HepG2 (cell line): Measurements from ENCODE around the gene ZBTB32. TPM values are rescaled to one million over a fixed set of nuclear protein-coding genes. Genes with fewer than 3 reads are reported as not detected.

Source experiments
- ATF4 ChIP-seq, 2 experiments: fragments of 450-650 bp in 1 of 2; sonication (generic) in 1 of 2; formaldehyde crosslinking; IDR thresholded peaks; 2 replicates each; pipeline versions ENCODE4 v1.5.0 to v1.8.0; 2020 to 2022; ENCODE audit warnings: mild to moderate bottlenecking in 1 of 2, missing genetic modification reagents in 1 of 2
- CEBPG ChIP-seq: IDR thresholded peaks from 2 replicates; pipeline ENCODE4 v1.6.1; 2016
- FOSL2 ChIP-seq: sonication (generic); formaldehyde crosslinking; IDR thresholded peaks from 2 replicates; pipeline ENCODE4 v1.4.0; 2020; ENCODE audit warnings: missing genetic modification reagents
- HMG20A ChIP-seq: IDR thresholded peaks from 2 replicates; pipeline ENCODE4 v1.6.1; 2016; ENCODE audit warnings: borderline replicate concordance
- MED8 ChIP-seq: sonication (generic); formaldehyde crosslinking; IDR thresholded peaks from 2 replicates; pipeline ENCODE4 v1.8.1; 2023; ENCODE audit warnings: mild to moderate bottlenecking, missing genetic modification reagents; ENCODE audit not compliant: insufficient replicate concordance
- MXD4 ChIP-seq: IDR thresholded peaks from 2 replicates; pipeline ENCODE4 v1.6.1; 2016; ENCODE audit warnings: mild to moderate bottlenecking, missing biosample characterization, missing genetic modification reagents
- REPIN1 ChIP-seq: sonication (generic); formaldehyde crosslinking; IDR thresholded peaks from 2 replicates; pipeline ENCODE4 v1.8.0; 2022; ENCODE audit warnings: missing genetic modification reagents, low read depth, mild to moderate bottlenecking, borderline replicate concordance
- SKI ChIP-seq: fragments of 450-650 bp; IDR thresholded peaks from one replicate; pipeline ENCODE4 v1.6.1; 2018; ENCODE audit warnings: mild to moderate bottlenecking; ENCODE audit not compliant: partially characterized antibody
- YY1 ChIP-seq: IDR thresholded peaks from 2 replicates; pipeline ENCODE4 v1.6.1; 2011; ENCODE audit warnings: low read length, low read depth, moderate library complexity, mild to moderate bottlenecking; ENCODE audit not compliant: insufficient read depth, insufficient replicate concordance
- ZKSCAN5 ChIP-seq: sonication (generic); formaldehyde crosslinking; IDR thresholded peaks from 2 replicates; pipeline ENCODE4 v1.5.1; 2020; ENCODE audit warnings: mild to moderate bottlenecking, missing genetic modification reagents
- ZNF468 ChIP-seq: sonication (generic); formaldehyde crosslinking; IDR thresholded peaks from 2 replicates; pipeline ENCODE4 v1.8.0; 2022; ENCODE audit warnings: mild to moderate bottlenecking, moderate library complexity, missing genetic modification reagents
- ZNF496 ChIP-seq: sonication (generic); formaldehyde crosslinking; IDR thresholded peaks from 2 replicates; pipeline ENCODE4 v1.8.1; 2023; ENCODE audit warnings: mild to moderate bottlenecking, moderate library complexity, missing genetic modification reagents; ENCODE audit not compliant: insufficient replicate concordance
- ZNF550 ChIP-seq: sonication (generic); formaldehyde crosslinking; IDR thresholded peaks from 2 replicates; pipeline ENCODE4 v1.4.0; 2020; ENCODE audit warnings: mild to moderate bottlenecking, missing genetic modification reagents, borderline replicate concordance
- ZNF770 ChIP-seq: sonication (generic); formaldehyde crosslinking; IDR thresholded peaks from 2 replicates; pipeline ENCODE4 v1.5.0; 2020; ENCODE audit warnings: mild to moderate bottlenecking, missing genetic modification reagents
- ZNF790 ChIP-seq: sonication (generic); formaldehyde crosslinking; IDR thresholded peaks from 2 replicates; pipeline ENCODE4 v1.8.0; 2022; ENCODE audit warnings: missing genetic modification reagents, mild to moderate bottlenecking, borderline replicate concordance
- polyA plus RNA-seq, 8 experiments: library from polyadenylated mRNA; depleted of rRNA in 3 of 8; stranded (reverse) in 7 of 8; unstranded in 1 of 8; fragments of >200 nt; fragmentation: Illumina TruSeq in 4 of 8; extraction: Trizol in 4 of 8; gene quantifications; 2 replicates each; pipeline versions ENCODE4 v1.2.1 to v1.2.3, GENCODE V29; 2011 to 2016; ENCODE audit warnings: low read depth in 4 of 8, missing spikeins in 1 of 8, mixed read lengths in 1 of 8; ENCODE audit not compliant: insufficient read depth in 1 of 8
- total RNA-seq, 5 experiments: library from RNA; depleted of rRNA; stranded (reverse); fragments of >200 nt; fragmentation: Illumina TruSeq; extraction: Trizol; gene quantifications; 2 replicates each; pipeline ENCODE4 v1.2.3, GENCODE V29; 2016; ENCODE audit warnings: low read depth in 1 of 5
- TF ChIP-seq, protein P1 (sequence below): sonication (generic); formaldehyde crosslinking; IDR thresholded peaks from 2 replicates; pipeline ENCODE4 v1.5.0; 2020; ENCODE audit warnings: missing genetic modification reagents
- TF ChIP-seq, protein P2 (sequence below): sonication (generic); formaldehyde crosslinking; IDR thresholded peaks from 2 replicates; pipeline ENCODE4 v1.4.0; 2020; ENCODE audit warnings: missing genetic modification reagents
- TF ChIP-seq, protein P3 (sequence below): sonication (generic); formaldehyde crosslinking; IDR thresholded peaks from 2 replicates; pipeline ENCODE4 v1.4.0; 2020; ENCODE audit warnings: missing genetic modification reagents

ZBTB32 gene
- total and polyA plus RNA-seq, 2 of the 13 experiments (the other 11 are each of a cell fraction or from before 2014, with no cell fraction given), result not detected

- no peak for TF ChIP-seq REPIN1 (CRISPR knock-in tag)
- TF ChIP-seq ZNF550, result no peak
- TF ChIP-seq, protein P1, sequence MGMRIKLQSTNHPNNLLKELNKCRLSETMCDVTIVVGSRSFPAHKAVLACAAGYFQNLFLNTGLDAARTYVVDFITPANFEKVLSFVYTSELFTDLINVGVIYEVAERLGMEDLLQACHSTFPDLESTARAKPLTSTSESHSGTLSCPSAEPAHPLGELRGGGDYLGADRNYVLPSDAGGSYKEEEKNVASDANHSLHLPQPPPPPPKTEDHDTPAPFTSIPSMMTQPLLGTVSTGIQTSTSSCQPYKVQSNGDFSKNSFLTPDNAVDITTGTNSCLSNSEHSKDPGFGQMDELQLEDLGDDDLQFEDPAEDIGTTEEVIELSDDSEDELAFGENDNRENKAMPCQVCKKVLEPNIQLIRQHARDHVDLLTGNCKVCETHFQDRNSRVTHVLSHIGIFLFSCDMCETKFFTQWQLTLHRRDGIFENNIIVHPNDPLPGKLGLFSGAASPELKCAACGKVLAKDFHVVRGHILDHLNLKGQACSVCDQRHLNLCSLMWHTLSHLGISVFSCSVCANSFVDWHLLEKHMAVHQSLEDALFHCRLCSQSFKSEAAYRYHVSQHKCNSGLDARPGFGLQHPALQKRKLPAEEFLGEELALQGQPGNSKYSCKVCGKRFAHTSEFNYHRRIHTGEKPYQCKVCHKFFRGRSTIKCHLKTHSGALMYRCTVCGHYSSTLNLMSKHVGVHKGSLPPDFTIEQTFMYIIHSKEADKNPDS (CRISPR knock-in tag), result no peak
- no peak for TF ChIP-seq ZNF790 (CRISPR knock-in tag)
- no peak for TF ChIP-seq ZNF496 (CRISPR knock-in tag)
- peak; percentile 58 for TF ChIP-seq CEBPG (CRISPR knock-in tag)
- peak; percentile 29; the same call in 1 of the 2 replicates for TF ChIP-seq FOSL2 (CRISPR knock-in tag)
- TF ChIP-seq, protein P2, sequence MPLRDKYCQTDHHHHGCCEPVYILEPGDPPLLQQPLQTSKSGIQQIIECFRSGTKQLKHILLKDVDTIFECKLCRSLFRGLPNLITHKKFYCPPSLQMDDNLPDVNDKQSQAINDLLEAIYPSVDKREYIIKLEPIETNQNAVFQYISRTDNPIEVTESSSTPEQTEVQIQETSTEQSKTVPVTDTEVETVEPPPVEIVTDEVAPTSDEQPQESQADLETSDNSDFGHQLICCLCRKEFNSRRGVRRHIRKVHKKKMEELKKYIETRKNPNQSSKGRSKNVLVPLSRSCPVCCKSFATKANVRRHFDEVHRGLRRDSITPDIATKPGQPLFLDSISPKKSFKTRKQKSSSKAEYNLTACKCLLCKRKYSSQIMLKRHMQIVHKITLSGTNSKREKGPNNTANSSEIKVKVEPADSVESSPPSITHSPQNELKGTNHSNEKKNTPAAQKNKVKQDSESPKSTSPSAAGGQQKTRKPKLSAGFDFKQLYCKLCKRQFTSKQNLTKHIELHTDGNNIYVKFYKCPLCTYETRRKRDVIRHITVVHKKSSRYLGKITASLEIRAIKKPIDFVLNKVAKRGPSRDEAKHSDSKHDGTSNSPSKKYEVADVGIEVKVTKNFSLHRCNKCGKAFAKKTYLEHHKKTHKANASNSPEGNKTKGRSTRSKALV, result no peak
- TF ChIP-seq SKI, result no peak
- TF ChIP-seq ATF4 (CRISPR knock-in tag; IDR thresholded peaks at IDR 0.05), result peak in 1 of 2 experiments; percentile 56; a peak in 1 of 4 replicates
- TF ChIP-seq MXD4 (CRISPR knock-in tag), result no peak
- no peak for TF ChIP-seq ZNF770 (CRISPR knock-in tag)
- peak; percentile 10 for TF ChIP-seq YY1
- TF ChIP-seq, protein P3, sequence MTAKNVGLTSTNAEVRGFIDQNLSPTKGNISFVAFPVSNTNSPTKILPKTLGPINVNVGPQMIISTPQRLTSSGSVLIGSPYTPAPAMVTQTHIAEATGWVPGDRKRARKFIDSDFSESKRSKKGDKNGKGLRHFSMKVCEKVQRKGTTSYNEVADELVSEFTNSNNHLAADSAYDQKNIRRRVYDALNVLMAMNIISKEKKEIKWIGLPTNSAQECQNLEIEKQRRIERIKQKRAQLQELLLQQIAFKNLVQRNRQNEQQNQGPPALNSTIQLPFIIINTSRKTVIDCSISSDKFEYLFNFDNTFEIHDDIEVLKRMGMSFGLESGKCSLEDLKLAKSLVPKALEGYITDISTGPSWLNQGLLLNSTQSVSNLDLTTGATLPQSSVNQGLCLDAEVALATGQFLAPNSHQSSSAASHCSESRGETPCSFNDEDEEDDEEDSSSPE, result no peak
- TF ChIP-seq MED8, result no peak
- no peak for TF ChIP-seq ZNF468 (CRISPR knock-in tag)
- TF ChIP-seq ZKSCAN5 (CRISPR knock-in tag), result no peak
- no peak for TF ChIP-seq HMG20A (CRISPR knock-in tag)
Measured at GRCh38 chr19:35757231-35757748, 52.9 kb downstream of the ZBTB32 start (continued).
